NCI-H345 (cell line): ENCODE results near the gene ITGA8.
"Not testable (repeated sequence)": the region's sequence is repeated elsewhere in the genome, so short reads cannot be mapped to it uniquely, and the experiment has no call there.

Experiments
- DNase-seq: peaks from one replicate; lab custom pipeline; 2025; lab: John Stamatoyannopoulos, UW

The ITGA8 gene

DNA sequence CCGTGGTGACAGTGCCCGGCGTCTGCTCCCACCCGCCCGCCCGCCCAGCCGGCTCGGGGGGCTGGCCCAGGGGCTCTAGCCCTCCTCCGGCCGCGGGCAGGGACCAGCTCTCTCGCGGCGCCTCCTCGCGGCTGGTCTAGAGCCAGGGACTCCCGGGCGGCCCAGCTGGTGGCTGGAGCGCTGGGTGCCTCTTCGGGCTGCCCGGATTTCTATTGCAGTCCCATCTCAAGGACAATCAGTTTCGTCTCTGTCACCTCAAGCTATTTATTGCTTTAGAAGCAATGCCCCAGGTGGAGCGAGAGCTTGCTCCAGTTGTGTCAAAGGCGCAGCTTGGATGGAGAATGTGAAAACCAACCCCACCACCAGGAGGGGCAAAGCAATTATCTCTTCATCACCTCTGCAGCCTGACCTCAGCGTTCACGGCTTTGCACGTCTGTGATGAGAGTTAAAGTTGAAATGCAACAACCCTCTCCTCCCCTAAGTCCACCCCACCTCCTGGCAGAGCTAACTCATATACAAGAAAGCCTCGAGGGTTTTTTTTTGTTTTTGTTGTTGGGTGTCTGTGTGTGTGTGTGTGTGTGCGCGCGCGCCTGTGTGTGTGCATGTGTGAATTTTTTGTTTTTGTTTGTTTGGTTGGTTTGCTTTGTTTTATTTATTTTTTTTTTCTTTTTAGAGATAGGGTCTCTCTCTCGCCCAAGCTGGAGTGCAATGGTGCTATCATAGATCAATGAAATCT is at the start of gene ITGA8:
TSS of gene ITGA8 (minus strand) at position 24 of the 736 bp plus-strand sequence. CDS start 151 bp downstream, outside the sequence.
- no peak for DNase-seq

DNA sequence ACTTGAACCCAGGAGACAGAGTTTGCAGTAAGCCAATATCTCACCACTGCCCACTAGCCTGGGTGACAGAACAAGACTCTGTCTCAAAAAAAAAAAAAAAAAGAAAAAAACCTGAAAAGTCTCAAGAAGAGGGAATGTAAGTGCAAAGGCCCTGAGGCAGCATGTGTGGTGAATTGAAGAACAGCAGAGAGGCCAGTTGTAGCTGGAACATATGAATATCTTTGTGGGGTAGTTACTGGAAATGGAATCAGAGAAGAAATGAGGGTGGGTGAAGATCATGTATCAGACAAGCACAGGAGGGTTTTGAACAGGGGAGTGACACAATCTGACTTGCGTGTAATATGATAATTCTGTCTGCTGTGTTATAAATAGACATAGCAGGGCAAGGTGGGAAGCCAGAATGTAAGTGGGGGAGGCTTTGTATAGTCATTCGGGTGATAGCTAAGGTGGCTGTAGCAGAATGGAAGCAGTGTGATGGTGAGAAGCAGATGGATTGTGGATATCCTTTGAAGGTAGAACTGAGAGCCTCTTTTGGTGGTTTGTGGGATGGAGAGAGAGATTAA is 45.3 kb upstream of the ITGA8 start:
- DNase-seq, result no peak

DNA sequence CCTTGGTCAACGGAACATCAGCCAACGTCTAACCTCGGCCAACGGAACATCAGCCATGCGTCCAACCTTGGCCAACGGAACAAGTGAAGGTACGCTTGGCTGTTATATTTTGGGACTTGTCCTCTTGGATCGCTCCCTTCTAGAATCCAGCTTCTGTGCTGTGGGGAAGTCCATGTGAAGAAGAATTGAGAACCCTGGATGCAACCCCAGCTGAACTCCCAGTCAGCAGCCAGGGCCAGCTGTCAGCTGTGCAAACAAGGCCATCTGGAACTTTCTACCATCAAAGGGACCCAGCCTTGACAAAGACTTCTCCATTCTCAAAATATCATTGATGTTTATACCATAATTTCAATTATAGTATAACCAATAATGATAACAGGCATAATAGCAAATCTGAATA is 43.3 kb upstream of the ITGA8 start:
- no peak for DNase-seq

DNA sequence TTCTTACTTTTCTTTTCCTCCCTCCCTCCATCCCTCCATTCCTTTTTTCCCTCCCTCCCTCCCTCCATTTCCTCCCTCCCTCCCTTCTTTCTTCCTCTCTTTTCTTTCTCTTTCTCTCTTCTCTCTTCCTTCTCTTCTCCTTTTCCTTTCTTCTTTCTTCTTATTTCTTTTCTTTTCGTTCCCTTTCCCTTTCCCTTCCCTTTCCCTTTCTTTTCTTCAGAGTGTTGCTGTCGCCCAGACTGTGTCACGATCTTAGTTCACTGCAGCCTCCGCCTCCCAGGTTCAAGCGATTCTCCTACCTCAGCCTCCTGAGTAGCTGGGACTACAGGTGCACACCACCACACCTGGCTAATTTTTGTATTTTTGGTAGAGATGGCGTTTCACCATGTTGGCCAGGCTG is 42.5 kb upstream of the ITGA8 start:
- DNase-seq, result not testable (repeated sequence)

DNA sequence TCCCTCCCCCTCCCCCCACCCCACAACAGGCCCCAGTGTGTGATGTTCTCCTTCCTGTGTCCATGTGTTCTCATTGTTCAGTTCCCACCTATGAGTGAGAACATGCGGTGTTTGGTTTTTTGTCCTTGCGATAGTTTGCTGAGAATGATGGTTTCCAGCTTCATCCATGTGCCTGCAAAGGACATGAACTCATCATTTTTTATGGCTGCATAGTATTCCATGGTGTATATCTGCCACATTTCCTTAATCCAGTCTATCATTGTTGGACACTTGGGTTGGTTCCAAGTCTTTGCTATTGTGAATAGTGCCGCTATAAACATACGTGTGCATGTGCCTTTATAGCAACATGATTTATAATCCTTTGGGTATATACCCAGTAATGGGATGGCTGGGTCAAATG is 41.5 kb upstream of the ITGA8 start:
- not testable (repeated sequence) for DNase-seq

DNA sequence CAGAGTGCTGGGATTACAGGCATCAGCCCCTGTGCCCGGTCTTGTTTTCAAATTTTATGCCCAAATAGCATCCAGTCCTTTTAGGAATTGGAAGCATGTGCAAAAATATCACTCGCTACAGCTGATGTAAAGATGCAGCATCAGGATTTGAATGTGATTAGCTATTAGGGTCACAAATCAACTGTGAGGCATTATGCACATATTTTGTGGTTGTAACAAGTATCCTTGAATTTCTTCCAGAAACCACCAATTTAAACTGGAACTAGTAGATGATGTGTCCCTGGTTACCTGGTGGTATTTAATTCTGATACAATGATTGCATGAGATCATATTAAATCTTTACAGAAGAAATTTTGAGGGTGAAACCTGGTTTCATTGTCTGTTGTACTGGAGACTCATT is 41.0 kb upstream of the ITGA8 start:
- no peak for DNase-seq

DNA sequence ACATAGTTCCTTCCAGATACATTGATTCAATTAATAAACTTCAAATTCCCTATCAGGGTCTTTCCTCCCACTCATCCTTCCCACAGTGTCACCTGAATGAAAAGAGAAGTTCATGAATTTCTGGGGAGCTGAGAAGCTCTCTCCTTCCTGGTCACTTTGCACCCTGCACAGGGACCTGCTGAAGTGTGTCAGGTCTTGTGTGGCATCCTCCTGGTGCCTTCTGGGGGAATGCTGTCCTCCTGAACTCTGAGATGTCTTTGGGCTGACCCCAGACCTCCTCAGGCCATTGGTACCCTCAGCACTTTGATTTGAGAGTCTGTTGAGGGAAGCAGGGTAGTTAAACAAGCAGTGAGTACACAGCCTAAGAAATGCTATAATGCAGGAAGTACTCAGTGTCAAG is 39.5 kb upstream of the ITGA8 start:
- DNase-seq, result no peak

DNA sequence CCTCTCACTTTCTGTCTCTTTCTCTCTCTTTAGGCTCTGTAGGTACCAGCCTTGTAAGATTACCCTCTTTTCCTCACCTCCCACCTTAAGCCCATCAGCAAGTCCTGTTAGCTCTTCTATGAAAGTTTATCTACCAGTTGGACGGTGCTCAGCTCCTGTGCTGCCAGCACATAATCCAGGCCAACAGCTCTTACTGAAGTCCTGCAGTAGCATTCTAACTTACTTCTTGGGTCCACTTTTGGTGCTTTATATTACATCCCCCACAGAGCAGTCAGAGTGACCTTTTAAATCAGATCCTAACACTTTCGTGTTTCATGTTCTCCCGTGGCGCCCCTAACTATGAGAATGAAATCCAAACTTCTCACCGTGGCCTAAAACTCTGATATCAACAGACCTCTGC is 38.9 kb upstream of the ITGA8 start:
- no peak for DNase-seq

DNA sequence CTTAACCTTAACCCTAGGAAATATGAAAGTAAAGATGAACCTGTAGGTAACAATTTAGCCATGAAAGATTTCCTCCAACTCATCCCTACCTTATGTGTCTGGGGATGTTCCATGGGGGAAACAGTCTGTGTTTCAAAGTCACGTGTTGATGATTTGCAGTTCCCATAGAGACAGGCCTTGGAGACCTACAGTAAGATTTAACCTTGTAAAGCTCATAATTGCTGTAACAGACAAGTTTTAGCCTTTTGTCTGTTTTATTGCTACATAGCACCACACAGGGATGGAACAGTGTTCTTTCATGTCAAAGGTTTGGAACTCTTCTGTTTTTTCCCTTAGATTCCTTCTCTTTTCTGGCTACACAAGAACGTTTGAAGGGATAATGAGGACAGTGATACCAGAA is 35.2 kb upstream of the ITGA8 start:
- no peak for DNase-seq

DNA sequence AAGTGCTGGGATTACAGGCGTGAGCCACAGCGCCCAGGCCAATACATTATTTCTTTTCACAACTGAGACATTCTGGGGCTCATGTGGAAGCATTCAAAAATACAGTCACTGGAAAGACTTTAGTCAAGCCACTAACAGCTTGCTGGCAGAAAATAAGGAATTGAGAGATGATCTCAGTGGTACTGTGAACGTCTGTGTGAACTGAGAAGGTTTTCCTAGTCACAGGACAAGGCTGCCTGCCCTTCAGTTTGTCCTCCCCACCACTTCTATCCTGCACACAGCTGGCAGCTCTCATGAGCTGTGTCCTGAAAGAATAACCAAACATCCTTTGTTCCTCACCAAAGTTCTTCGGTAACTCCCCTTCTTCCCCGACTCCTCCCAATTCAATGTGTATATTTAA is 31.3 kb upstream of the ITGA8 start:
- DNase-seq, result no peak

DNA sequence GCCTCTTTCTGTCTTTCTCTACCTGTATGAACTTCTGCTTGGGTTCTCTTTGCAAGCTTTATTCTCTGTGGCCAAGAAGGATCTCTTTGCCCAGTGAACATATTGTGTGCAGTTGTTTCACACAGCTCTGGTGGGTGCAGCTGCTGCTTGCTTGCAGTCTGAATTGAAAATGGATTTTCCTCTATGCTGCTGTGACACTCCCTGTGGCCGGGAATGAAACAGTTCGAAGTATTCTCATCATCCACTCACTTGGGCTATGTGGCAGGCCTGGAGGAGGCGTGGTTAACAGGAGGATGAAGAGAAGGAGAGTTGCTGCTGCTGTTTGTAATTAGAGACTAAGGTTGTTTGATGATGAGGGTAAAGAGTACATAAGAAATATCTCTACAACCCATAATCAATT is 28.4 kb upstream of the ITGA8 start:
- DNase-seq, result no peak

DNA sequence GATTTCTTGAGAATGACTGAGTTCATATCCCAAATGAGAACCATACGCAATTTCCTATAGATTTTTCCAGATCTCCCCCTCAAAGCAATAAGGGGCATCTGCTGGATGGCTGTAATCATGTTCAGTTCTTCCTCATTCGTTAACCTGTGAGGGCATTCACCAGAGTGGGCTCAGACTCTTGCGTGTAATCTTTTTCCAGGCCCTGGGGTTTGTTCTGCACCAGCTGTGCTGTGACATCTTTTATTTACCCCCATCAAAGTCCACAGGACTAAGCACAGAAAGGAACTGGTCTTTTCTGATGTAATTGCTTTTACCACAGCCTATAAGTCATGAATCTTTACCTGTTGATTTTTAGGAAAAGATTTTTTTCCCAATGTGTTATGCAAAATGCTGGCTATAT is 27.9 kb upstream of the ITGA8 start:
- no peak for DNase-seq

DNA sequence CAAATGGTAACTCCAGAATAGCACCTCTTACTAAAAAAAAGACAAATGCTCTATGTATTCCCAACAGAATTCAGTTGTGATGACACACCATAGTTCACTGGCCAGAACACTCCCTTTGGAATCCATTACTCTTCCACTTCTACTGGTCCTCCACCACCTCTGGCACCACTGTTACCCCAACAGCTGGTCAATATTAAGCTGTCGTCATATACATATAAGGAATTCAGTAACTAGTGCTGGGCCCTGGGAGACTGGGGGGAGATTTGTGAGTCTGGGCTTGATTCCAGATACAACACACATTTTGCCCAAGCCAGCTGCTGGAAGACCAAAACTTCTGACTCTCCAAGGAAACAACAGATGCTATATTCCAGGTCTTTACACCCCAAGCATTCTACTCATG is 26.0 kb upstream of the ITGA8 start:
- no peak for DNase-seq

DNA sequence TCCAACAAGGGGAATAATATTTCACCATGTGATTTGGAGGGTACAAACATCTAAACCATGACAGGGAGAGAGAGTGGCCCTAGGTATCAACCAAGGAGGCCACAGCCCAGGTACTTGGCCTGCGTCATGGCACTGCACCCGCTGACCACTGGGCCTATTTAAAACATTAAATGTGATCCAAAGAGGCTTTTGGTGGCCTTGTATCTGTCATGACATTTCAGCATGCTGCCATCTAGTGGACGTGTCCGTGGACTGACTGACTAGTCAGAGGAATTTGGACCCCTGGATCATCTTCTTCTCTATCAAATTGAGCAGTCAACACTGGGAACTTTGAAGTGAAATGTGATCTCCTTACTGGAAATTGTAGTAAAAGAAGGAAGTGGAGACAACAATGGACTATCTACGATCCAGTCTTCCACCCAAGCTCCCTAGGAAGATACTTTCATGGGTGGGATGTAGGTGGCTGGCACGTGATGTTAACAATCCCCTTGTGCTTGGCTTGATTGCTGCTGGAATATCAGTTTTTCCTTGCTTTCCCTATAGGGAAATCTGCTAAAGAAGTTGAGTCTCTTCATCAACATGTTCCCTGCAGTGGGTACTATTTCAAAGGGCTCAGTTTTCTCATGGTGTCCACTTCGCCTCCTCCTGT is 24.6 kb upstream of the ITGA8 start:
- DNase-seq, result no peak

DNA sequence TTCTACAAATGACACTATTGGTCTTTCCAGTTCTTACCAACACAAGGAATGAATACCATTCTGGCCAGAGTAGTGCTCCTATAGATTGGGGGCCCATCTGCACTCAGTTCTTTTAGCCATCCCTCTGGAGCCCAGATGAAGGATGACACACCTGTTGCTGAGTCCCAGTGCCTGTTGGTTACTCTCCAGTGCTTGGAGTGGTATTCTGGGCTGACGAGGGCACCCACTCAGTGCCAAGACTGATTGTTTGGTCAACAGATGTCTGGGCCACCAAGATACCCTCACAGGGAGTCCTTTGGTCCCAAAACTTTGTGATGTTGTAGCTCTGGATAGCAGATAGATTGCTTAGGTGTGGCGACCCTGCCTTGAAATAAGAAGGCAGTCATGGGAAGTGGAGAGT is 23.7 kb upstream of the ITGA8 start:
- no peak for DNase-seq

DNA sequence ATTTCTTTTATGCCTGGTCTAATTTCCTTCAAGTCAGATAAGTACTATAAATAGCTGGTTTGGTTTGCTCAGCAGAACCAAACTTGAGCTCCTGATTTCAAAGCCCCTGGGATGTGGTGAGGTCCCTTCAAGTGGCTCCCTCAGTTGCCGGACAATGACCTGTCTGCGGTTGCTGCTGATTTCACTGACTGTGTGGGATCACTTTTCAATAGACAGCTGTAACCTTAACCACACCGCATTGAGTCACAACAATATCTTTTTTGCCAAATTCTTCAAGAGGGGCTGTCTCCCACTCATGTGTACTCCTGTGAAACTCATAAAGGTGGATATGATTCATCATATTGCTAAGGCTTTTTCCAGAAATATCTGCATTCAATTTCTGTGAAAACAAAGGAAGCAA is 23.1 kb upstream of the ITGA8 start:
- DNase-seq, result no peak

DNA sequence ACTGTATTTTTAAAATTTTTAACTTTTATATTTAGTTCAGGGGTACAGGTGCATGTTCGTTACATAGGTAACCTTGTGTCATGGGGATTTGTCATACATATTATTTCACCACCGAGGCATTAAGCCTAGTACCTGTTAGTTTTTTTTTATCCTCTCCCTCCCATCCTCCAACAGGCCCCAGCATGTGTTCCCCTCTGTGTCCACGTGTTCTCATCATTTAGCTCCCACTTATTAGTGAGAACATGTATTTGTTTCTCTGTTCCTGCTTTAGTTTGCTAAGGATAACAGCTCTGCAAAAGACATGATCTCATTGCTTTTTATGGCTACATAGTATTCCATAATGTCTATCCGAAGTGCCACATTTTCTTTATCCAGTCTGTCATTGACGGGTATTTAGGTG is 22.4 kb upstream of the ITGA8 start:
- no peak for DNase-seq

DNA sequence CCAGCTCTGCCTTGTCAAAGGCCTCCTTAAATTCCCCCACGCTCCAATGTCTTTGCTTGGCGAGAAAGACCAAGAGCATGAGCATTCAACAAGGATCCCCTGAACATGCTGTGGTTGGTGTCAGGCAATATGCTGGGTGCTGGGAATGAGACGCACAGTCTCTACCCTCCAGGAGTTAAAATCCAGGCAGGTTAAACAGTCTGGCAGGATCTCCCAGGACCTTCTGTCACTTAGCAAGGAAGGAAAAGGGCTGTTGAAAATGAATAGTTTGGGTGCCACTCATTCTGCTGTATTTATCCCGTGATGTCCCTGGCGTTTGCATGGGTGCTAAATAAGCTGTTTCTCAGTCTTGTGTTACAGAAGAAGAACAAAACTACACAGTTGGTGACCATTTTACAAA is 21.9 kb upstream of the ITGA8 start:
- DNase-seq, result no peak

DNA sequence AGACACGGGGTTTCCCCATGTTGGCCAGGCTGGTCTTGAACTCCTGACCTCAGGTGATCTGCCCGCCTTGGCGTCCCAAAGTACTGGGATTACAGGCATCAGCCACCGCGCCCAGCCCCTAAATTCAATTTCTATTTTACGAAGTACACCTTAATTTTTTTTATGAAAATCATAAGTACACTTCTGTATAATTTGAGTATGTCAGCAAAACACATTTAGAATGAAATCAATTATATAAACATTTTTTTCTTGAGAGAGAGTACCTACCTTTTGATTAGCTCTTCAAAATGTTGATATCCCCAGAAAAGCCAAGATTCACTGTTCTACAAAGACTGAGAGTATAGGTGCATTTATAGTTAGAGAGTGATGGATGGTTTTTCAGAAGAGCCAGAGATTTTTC is 20.5 kb upstream of the ITGA8 start:
- DNase-seq, result no peak

DNA sequence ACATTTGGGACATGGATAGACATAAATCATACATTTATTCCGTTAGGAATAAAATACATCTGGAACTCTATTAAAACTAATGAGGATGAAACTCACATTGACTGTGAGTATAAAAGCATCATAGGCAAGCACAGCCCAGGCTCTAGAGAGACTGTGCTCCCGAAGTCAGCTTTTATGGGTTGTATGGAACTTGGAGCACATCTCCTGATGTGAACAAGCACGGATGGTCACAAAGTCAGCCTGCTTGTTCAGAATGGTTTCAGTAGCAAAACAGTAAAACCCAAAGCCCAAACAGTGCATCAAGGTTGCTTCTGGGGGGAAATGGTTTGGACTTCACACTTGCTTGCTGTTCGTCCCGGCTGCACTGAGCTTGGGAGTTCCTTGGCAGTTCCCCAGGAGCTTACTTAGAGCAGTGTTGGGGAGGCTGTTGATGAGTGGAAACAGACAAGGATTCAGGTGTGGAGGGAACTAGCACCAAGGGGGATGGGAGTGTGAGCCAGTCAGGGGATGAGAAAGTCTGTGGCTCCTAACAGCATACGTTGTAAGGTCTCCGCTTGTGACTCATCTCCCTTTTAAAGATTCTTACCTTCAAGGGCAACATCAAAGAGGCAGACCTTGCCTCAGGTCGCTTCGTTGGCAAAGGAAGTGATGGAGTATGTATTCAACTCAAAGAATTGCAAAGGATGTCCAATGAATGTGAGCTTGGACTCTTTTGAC is 19.7 kb upstream of the ITGA8 start:
- DNase-seq, result no peak

DNA sequence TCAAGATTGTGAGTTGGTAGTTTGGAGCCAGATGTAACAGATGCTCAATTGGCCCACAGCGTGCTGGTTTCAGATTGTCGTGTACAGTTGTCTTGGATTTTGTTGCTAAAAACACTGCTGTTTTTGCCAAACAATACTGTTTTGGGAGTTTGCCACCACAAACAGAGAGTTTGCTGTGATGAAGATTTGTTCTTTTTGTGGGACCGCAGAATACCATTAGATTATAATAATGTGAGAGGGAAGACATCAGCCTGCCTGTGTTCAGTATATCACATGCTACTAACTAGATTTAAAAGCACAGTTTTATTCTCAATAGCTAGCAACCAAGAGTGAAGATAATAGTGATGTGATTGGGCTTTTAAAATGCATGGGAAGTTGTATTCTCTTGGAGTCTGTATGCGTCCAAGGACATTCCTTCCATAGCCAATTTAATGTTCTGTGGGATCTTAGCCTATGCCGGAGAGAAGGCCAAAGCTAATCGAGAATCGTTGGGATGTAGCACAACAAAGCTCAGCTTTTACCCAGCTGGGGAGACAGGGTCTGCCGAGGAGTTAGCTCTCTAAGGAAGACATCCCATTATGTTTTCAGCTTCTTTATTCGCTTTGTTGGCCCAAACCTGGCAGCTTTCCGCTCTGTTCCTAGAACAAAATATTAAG is 18.7 kb upstream of the ITGA8 start:
- no peak for DNase-seq

DNA sequence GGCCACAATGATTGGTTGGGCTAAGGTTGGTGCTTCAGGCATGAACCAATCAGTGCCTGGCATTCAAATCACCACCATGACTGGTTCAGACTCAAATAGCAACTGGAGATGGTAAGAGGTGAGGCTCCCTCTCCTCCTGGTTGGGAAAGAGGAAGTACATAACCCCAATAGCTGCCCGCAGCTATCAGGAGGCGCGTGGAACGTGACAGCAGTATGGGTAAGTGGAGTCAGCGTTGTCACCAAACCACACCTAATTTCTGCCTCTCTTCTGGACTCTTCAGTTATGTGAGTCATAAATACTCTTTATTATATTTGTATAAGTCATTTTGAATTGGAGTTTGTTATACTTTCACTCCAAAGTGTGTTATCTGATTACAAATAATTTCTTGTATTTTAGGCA is 17.9 kb upstream of the ITGA8 start:
- no peak for DNase-seq

DNA sequence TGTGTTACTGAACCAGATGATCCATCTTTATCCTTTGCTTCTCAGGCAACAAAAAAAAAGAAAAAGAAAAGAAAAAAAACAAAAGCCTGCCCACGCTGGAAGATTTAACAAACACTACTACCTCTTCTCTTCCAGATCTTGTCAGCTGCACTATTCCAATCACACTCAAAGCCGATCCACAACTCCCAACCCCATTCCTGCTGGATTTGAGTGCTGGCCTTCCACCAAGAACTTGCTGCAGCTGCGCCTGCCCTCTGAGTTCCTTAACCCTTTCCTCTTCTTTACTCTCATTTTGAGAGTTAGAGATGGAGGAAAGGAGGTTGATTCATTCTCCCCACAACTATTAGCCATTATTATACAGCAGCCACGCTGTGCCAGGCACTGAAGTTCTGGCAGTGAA is 16.0 kb upstream of the ITGA8 start:
- DNase-seq, result no peak
